AML-193 (cell line): ENCODE results near the gene ZNF630.
"Not testable (repeated sequence)": the region's sequence is repeated elsewhere in the genome, so short reads cannot be mapped to it uniquely, and the experiment has no call there.

Experiments used
- DNase-seq, 2 experiments: peaks; one replicate each; lab custom pipeline; 2025; lab: John Stamatoyannopoulos, UW

Gene ZNF630

GRCh38 chrX:48028091-48028490 is 43.3 kb downstream of the ZNF630 start:
- DNase-seq, result no peak

- DNase-seq, result not testable (repeated sequence)
Measured at GRCh38 chrX:48027545-48027944, 43.9 kb downstream of the ZNF630 start.

DNA sequence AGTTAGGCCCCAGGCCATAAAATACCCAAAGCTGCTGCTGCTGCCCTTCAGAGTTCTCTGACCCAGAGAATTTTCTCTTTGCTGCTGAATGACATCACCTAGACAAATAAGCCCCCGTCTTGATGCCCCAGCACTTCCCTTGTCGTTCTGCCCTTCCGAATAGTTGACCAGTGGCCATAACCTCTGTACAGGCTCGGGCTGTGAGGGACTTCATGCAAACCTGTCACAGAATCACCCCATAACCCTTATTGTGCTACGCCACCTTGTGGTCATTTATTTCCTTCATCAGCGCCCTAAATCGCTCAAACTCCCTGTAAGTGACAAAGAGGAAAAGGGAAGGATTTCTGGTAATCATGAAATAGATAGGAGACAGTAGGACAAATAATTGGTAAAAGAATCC is 45.9 kb downstream of the ZNF630 start:
- peak; percentile 33 to 63 for DNase-seq

- DNase-seq, result no peak
Measured at GRCh38 chrX:48022738-48023137, 48.7 kb downstream of the ZNF630 start.

- DNase-seq, result no peak
Measured at GRCh38 chrX:48022100-48022499, 49.3 kb downstream of the ZNF630 start.

DNA sequence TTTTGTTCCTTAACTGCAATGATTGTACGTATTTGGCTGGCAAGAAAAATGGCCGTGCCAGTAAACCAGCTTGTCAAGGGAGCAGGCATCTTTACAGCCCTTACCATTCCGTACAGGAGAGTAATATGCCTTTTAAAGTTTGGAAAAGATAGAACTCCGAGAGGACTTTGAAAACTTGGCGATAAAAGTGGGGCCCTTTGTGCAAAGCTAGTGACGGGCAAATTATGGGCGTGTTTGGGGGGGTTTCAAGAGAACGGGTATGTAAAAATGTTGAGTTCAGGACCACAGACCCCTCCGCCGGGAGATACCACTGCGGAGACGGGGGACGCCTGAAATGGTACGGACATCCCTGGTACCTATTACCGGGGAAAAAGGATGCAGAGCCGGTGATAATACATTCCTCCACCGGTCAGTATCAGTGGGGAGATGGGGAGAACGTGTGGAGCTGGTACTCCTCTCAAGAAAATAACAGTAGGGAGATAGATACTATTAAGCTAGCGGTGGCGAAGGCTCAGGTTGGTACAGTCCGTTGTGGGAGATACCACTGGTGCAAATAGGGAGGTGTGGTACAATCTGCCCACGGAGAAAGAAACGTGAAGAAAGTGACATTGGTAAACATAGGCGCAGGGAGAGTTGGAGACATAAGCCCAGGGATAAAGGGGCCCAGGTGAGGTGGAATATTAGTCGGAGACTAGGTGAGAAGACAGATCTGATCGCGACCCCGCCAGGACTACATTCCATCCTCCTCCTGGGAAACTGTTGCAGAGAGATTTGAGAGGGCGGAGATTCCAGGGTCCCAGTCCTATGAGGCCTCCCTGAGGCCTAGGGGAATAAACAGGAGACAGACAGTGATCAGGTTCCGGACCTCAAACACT is 50.2 kb downstream of the ZNF630 start:
- no peak for DNase-seq

DNA sequence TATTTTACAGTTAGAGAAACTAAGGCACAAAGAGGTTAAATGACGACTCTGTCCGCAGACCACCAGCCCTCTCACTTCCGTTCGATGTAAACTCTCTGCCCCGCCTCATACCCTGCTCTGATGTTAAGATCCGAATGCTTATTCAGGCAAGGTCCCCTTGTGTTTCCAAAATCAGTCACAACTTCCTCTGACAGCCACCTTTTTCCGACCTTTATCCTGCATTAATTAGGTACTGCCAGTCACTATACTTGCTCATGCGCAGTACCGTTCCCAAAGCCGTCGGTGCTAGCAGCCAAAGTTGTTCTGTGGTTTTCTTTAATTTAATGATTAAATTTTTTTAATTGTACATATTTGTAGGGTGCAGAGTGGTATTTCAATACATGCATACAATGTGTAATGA is 51.0 kb downstream of the ZNF630 start:
- DNase-seq, result not testable (repeated sequence)

- not testable (repeated sequence) for DNase-seq
Measured at GRCh38 chrX:48019892-48020291, 51.5 kb downstream of the ZNF630 start.

- not testable (repeated sequence) for DNase-seq
Measured at GRCh38 chrX:48016583-48017310, 54.7 kb downstream of the ZNF630 start.

DNA sequence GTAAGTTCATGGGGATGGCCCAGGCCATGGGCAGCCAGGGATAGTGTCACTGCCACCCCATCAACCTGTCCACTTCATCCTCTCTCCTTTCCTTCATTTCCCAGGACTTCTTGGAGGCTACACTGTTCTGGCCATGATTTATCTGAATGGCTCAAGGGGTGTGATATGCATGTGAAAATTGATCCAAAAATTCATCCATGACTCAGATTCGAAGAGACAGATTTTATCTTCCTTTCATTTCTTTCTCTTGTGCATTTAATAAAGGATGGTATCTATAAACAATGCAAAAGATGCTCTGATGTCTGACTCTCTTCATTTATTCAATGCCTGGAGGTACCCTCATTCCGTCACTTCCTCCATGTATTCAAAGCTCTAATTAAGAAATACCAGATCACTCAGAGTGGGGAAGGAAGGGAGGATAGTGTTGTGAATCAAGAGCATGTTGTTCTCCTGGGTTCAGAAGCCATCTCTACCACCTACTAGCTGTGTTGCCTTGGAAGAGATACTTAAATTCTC is 61.9 kb downstream of the ZNF630 start:
- not testable (repeated sequence) for DNase-seq
